Natural killer cell (primary cell): ENCODE data around the gene APOBEC2. TPM values are rescaled to one million over a fixed set of nuclear protein-coding genes. Genes with fewer than 3 reads are reported as not detected.

Source experiments
- ATAC-seq, 3 donors: fragments of 150-1000 bp in 2 of 3; fragments of 200-7000 bp in 1 of 3; cut with Tn5 transposase; 1 replicate in 1 of 3; 2 replicates in 2 of 3; pipeline ENCODE4 v1.10.0; 2021; ENCODE audit warnings: mild to moderate bottlenecking in 2 of 3, moderate library complexity in 2 of 3
- DNase-seq, 2 donors: peaks; one replicate each; pipeline versions ENCODE4 v3.0.0 to v3.0.0-alpha.2; 2013 to 2021; ENCODE audit warnings: mixed read lengths in 1 of 2
- H3K27ac ChIP-seq: one replicate; pipeline ENCODE4 v1.5.1; 2013; ENCODE audit warnings: mild to moderate bottlenecking, low read length
- H3K27me3 ChIP-seq: one replicate; pipeline ENCODE4 v1.6.1; 2013; ENCODE audit warnings: low read length; ENCODE audit not compliant: control insufficient read depth, insufficient read depth
- H3K36me3 ChIP-seq: one replicate; pipeline ENCODE4 v1.6.1; 2013; ENCODE audit warnings: low read length; ENCODE audit not compliant: control insufficient read depth, insufficient read depth
- H3K4me1 ChIP-seq: one replicate; pipeline ENCODE4 v1.6.1; 2013; ENCODE audit warnings: low read length; ENCODE audit not compliant: control insufficient read depth, insufficient read depth
- H3K4me3 ChIP-seq: one replicate; pipeline ENCODE4 v1.5.1; 2013; ENCODE audit warnings: low read length
- H3K9me3 ChIP-seq: one replicate; pipeline ENCODE4 v1.6.1; 2013; ENCODE audit warnings: low read length; ENCODE audit not compliant: control insufficient read depth, insufficient read depth
- H3K27ac Mint-ChIP-seq, 2 donors: one replicate each; pipeline ENCODE4 v1.8.0; 2022; ENCODE audit warnings: mild to moderate bottlenecking in 2 of 2, mixed read lengths in 2 of 2, moderate library complexity in 1 of 2
- H3K27me3 Mint-ChIP-seq, 2 donors: one replicate each; pipeline ENCODE4 v1.8.0; 2022; ENCODE audit warnings: low read depth in 2 of 2, mixed read lengths in 2 of 2
- H3K36me3 Mint-ChIP-seq: one replicate; pipeline ENCODE4 v1.8.0; 2022; ENCODE audit warnings: mixed read lengths
- H3K4me1 Mint-ChIP-seq, 2 donors: one replicate each; pipeline ENCODE4 v1.8.0; 2022; ENCODE audit warnings: mixed read lengths in 2 of 2
- H3K4me3 Mint-ChIP-seq: one replicate; pipeline ENCODE4 v1.8.0; 2022; ENCODE audit warnings: mild to moderate bottlenecking, moderate library complexity, mixed read lengths
- H3K9me3 Mint-ChIP-seq, 2 donors: one replicate each; pipeline ENCODE4 v1.8.0; 2022; ENCODE audit warnings: mixed read lengths in 2 of 2
- CTCF ChIP-seq: fragments of 200-600 bp; IDR thresholded peaks from one replicate; pipeline ENCODE4 v1.8.0; 2022; ENCODE audit warnings: antibody characterized with exemption
- WGBS: methylation state at CpG from one replicate; pipeline ENCODE4 v1.1.7; 2013; ENCODE audit warnings: missing lambda C conversion rate; ENCODE audit not compliant: insufficient coverage; 5-methylcytosine and 5-hydroxymethylcytosine counted together
- intact Hi-C: fragments of 100-400 bp; cut with micrococcal nuclease; formaldehyde crosslinking; loops from one replicate; pipeline ENCODE4 v1.14.2; 2022
- total RNA-seq, 4 donors: library from RNA; stranded (reverse); fragments of 120-200 nt in 1 of 4; gene quantifications; one replicate each; pipeline versions ENCODE4 v1.2.3 to v1.2.4, GENCODE V29; 2013 to 2022

Gene APOBEC2
- total RNA-seq, 3 donors from 2014 or later (not counting 1 experiment from before 2014, with no cell fraction given) = not detected

- H3K4me3 Mint-ChIP-seq = peak overlapping the region; percentile 56
- no peak overlapping the region for H3K27ac Mint-ChIP-seq
- no peak for TF ChIP-seq CTCF
- no peaks in the 10 kb centered on the region for H3K9me3 Mint-ChIP-seq
- H3K27me3 ChIP-seq = no peaks in the 10 kb centered on the region
- peaks cover 24 to 28% of the 10 kb centered on the region in 2 donors for H3K4me1 Mint-ChIP-seq
- no peaks in the 10 kb centered on the region for H3K36me3 ChIP-seq
- H3K9me3 ChIP-seq = no peaks in the 10 kb centered on the region
- H3K36me3 Mint-ChIP-seq = no peaks in the 10 kb centered on the region
- intact Hi-C loops = loop anchor here (5.0 kb wide), 2 partner anchors 41 to 1664 kb away; no protein-coding TSS in a partner anchor
- no peaks in the 10 kb centered on the region for H3K27me3 Mint-ChIP-seq
- DNase-seq = no peak
- peaks cover 20% of the 10 kb centered on the region for H3K4me1 ChIP-seq
- 94% methylated on average over 3 of the region's 3 CpGs for WGBS
- no peak overlapping the region for H3K27ac ChIP-seq
- H3K4me3 ChIP-seq = no peak overlapping the region
- ATAC-seq = no peak
Observed at GRCh38 chr6:41025966-41026530, 27.0 kb upstream of the APOBEC2 start.

DNA sequence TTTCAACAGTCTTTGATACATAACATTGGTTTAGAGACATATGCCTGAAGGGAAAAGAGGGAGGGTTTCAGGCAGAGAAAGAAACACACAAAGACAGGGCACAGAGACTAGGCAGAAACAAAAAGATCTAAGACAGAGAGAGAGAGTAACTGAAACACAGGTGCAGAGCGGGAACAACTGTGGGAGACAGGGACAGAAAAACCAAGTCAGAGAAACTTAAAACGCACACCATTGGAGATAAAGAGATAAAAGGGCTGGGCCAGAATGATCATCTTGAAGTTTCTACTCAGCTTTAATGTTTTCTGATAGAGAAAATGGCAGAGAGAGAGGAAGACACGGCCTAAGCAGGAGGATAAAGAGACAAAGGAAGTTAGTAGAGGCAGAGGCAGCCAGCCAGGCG is 25.8 kb upstream of the APOBEC2 start:
- Mint-ChIP-seq H3K27ac (peak overlapping the region; percentile 7 to 79), H3K4me3 (peak overlapping the region; percentile 91), H3K36me3 (no peaks in the 10 kb centered on the region), H3K4me1 (peaks cover 24 to 28% of the 10 kb centered on the region in 2 donors), H3K9me3 (no peaks in the 10 kb centered on the region), H3K27me3 (no peaks in the 10 kb centered on the region)
- no peak for TF ChIP-seq CTCF
- ATAC-seq (no peak), DNase-seq (no peak)
- Histone ChIP-seq H3K9me3 (no peaks in the 10 kb centered on the region), H3K27me3 (no peaks in the 10 kb centered on the region), H3K36me3 (no peaks in the 10 kb centered on the region), H3K4me1 (peaks cover 20% of the 10 kb centered on the region), H3K27ac (no peak overlapping the region), H3K4me3 (no peak overlapping the region)
- 41% methylated on average over 4 of the region's 4 CpGs for WGBS
- intact Hi-C loops = loop anchor here (1.0 to 5.0 kb wide), 3 partner anchors 21 to 1665 kb away; no protein-coding TSS in a partner anchor

DNA sequence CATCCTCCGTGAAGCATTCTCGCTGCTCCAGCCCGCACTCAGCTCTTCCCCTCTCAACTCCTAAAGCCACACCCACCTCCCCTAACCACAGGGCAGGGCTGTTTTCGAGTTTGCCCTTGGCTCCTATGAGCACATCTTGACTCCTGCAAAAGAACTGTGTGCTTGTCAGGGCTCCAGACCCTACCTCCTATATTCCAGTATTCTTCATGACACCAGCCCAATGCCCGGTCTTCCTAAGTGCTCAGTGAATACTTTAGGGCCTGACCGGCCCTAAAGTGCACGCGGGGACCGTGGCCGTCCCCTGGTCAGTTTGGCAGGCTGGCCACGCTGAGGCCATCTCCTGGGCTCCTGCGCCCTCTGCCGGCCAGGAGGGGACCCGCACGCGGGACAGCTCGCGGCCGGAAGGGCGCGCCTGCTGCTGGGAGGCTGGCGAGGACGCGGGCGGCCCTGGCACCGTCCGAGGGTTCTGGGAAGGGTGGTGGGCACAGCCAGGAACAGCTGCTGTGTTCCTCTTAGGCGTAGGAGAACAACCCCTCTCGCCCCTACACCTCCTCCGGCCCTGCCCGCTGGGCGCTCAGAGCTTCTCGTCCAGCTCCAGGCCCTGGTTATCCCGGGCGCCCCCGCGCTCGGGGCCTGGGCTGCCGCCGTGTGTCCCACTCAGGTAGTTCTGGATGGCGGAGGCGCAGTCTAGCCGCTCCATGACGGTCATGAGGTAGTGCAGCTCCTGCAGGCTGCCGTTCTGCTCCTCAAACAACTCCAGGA is 25.0 kb upstream of the APOBEC2 start:
- H3K4me3 ChIP-seq = peak overlapping the region; percentile 53
- WGBS = 4% methylated on average over 45 of the region's 45 CpGs
- Mint-ChIP-seq H3K36me3 (no peaks in the 10 kb centered on the region), H3K4me3 (peak overlapping the region; percentile 91), H3K27ac (peak overlapping the region; percentile 7 to 79), H3K9me3 (no peaks in the 10 kb centered on the region), H3K27me3 (no peaks in the 10 kb centered on the region), H3K4me1 (peaks cover 24 to 28% of the 10 kb centered on the region in 2 donors)
- ATAC-seq = peak; percentile 93 to 97 (median 95)
- no peaks in the 10 kb centered on the region for H3K9me3 ChIP-seq
- H3K36me3 ChIP-seq = no peaks in the 10 kb centered on the region
- H3K4me1 ChIP-seq = peaks cover 20% of the 10 kb centered on the region
- no peaks in the 10 kb centered on the region for H3K27me3 ChIP-seq
- TF ChIP-seq CTCF = peak; percentile 99
- intact Hi-C loops = loop anchor here (1.0 to 5.0 kb wide), 3 partner anchors 22 to 1666 kb away; no protein-coding TSS in a partner anchor
- peak; percentile 80 to 84 for DNase-seq
- peak overlapping the region; percentile 60 for H3K27ac ChIP-seq
